ENCODE data around the gene CAMSAP2.

DNA sequence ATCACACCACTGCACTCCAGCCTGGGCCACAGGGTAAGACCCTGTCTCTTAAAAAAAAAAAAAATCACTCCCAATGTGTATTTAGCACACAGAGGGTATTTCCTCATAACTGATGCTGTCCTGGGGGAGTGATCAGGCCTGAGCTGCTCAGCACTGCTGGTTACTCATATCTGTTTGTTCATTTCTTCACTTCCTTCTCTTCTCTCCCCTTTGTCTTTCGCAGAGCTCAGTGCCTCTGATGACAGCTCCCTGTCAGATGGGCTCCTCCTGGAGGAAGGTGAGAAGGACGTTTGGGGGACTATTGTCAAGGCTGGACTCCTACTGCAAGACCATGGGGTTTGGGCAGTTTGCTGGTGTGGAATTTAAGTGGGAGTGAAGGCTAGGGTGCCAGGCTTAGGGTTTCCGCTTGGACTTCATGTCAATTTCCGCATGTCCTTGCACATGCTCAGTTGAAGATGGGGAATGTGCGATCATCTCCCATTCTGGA is 169.0 kb downstream of the CAMSAP2 start:
- TF ChIP-seq, protein P1, sequence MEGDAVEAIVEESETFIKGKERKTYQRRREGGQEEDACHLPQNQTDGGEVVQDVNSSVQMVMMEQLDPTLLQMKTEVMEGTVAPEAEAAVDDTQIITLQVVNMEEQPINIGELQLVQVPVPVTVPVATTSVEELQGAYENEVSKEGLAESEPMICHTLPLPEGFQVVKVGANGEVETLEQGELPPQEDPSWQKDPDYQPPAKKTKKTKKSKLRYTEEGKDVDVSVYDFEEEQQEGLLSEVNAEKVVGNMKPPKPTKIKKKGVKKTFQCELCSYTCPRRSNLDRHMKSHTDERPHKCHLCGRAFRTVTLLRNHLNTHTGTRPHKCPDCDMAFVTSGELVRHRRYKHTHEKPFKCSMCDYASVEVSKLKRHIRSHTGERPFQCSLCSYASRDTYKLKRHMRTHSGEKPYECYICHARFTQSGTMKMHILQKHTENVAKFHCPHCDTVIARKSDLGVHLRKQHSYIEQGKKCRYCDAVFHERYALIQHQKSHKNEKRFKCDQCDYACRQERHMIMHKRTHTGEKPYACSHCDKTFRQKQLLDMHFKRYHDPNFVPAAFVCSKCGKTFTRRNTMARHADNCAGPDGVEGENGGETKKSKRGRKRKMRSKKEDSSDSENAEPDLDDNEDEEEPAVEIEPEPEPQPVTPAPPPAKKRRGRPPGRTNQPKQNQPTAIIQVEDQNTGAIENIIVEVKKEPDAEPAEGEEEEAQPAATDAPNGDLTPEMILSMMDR (IDR thresholded peaks at IDR 0.05; ENCODE audit: insufficient read depth, low read length, poor library complexity, severe bottlenecking): no peak
- no peak for TF ChIP-seq EZH2phosphoT487 (conservative IDR thresholded peaks at IDR 0.05; ENCODE audit: low read length)

Measured in SU-DHL-6 (cell line).